Central memory CD8-positive, alpha-beta T cell (primary cell): Measurements from ENCODE around the gene NOL8.

Experiments used
- ATAC-seq: fragments of 150-1000 bp; cut with Tn5 transposase; replicated peaks from 2 replicates; pipeline ENCODE4 v1.10.0; 2022; ENCODE audit warnings: mild to moderate bottlenecking, moderate FRiP score, moderate number of reproducible peaks; ENCODE audit not compliant: poor library complexity, severe bottlenecking; ENCODE audit errors: extremely low read depth
- DNase-seq, 2 donors: peaks; one replicate each; pipeline ENCODE4 v3.0.0; 2021; ENCODE audit warnings: low spot score in 2 of 2
- H3K27ac Mint-ChIP-seq: one replicate; pipeline ENCODE4 v1.8.0; 2022; ENCODE audit warnings: low read depth, mild to moderate bottlenecking, moderate library complexity, mixed read lengths
- H3K27me3 Mint-ChIP-seq: one replicate; pipeline ENCODE4 v1.8.0; 2022; ENCODE audit warnings: mixed read lengths
- H3K36me3 Mint-ChIP-seq: one replicate; pipeline ENCODE4 v1.8.0; 2022; ENCODE audit warnings: mild to moderate bottlenecking, moderate library complexity, mixed read lengths; ENCODE audit not compliant: insufficient read depth
- H3K4me1 Mint-ChIP-seq: one replicate; pipeline ENCODE4 v1.8.0; 2022; ENCODE audit warnings: mixed read lengths
- H3K4me3 Mint-ChIP-seq: one replicate; pipeline ENCODE4 v1.8.0; 2022; ENCODE audit warnings: mild to moderate bottlenecking, moderate library complexity, mixed read lengths
- H3K9me3 Mint-ChIP-seq: one replicate; pipeline ENCODE4 v1.8.0; 2022; ENCODE audit warnings: mixed read lengths

Gene NOL8

GRCh38 chr9:92278110-92278509, 47.0 kb downstream of the NOL8 start:
- Mint-ChIP-seq H3K36me3 (peaks cover 67% of the 10 kb centered on the region), H3K27me3 (no peaks in the 10 kb centered on the region), H3K4me1 (peaks cover 34% of the 10 kb centered on the region), H3K27ac (no peak overlapping the region), H3K9me3 (no peaks in the 10 kb centered on the region), H3K4me3 (no peak overlapping the region)
- ATAC-seq (no peak), DNase-seq (no peak)

GRCh38 chr9:92276331-92277032, 48.7 kb downstream of the NOL8 start:
- no peaks in the 10 kb centered on the region for H3K9me3 Mint-ChIP-seq
- H3K4me1 Mint-ChIP-seq, result peaks cover 34% of the 10 kb centered on the region
- DNase-seq (no peak), ATAC-seq (peak; percentile 83)
- H3K4me3 Mint-ChIP-seq, result peak overlapping the region; percentile 63
- H3K36me3 Mint-ChIP-seq, result peaks cover 68% of the 10 kb centered on the region
- H3K27me3 Mint-ChIP-seq, result no peaks in the 10 kb centered on the region
- peak overlapping the region; percentile 79 for H3K27ac Mint-ChIP-seq

- DNase-seq, result no peak
- H3K27ac Mint-ChIP-seq, result peak overlapping the region; percentile 79
Measured at GRCh38 chr9:92275541-92275940, 49.6 kb downstream of the NOL8 start.

GRCh38 chr9:92270511-92270910, 54.6 kb downstream of the NOL8 start:
- peaks cover 79% of the 10 kb centered on the region for H3K36me3 Mint-ChIP-seq
- DNase-seq, result no peak

More at GRCh38 chr9:92275541-92275940, 49.6 kb downstream of the NOL8 start:
- Mint-ChIP-seq H3K9me3 (no peaks in the 10 kb centered on the region), H3K36me3 (peaks cover 67% of the 10 kb centered on the region), H3K4me1 (peaks cover 34% of the 10 kb centered on the region), H3K27me3 (no peaks in the 10 kb centered on the region), H3K4me3 (peak overlapping the region; percentile 63)
- ATAC-seq, result no peak

GRCh38 chr9:92266486-92266885, 58.7 kb downstream of the NOL8 start:
- peaks cover 83% of the 10 kb centered on the region for H3K36me3 Mint-ChIP-seq

More at GRCh38 chr9:92270511-92270910, 54.6 kb downstream of the NOL8 start:
- H3K9me3 Mint-ChIP-seq, result no peaks in the 10 kb centered on the region
- H3K4me1 Mint-ChIP-seq, result peaks cover 7% of the 10 kb centered on the region
- H3K27ac Mint-ChIP-seq, result peak overlapping the region; percentile 8
- ATAC-seq, result no peak
- H3K27me3 Mint-ChIP-seq, result no peaks in the 10 kb centered on the region
- H3K4me3 Mint-ChIP-seq, result no peak overlapping the region

GRCh38 chr9:92265154-92265553, 60.0 kb downstream of the NOL8 start:
- H3K4me3 Mint-ChIP-seq, result no peak overlapping the region
- ATAC-seq (no peak), DNase-seq (no peak)
- no peaks in the 10 kb centered on the region for H3K9me3 Mint-ChIP-seq
- no peaks in the 10 kb centered on the region for H3K27me3 Mint-ChIP-seq
- no peaks in the 10 kb centered on the region for H3K4me1 Mint-ChIP-seq
- H3K27ac Mint-ChIP-seq, result no peak overlapping the region
- H3K36me3 Mint-ChIP-seq, result peaks cover 85% of the 10 kb centered on the region

More at GRCh38 chr9:92266486-92266885, 58.7 kb downstream of the NOL8 start:
- Mint-ChIP-seq H3K9me3 (no peaks in the 10 kb centered on the region), H3K4me3 (no peak overlapping the region), H3K27ac (no peak overlapping the region), H3K4me1 (no peaks in the 10 kb centered on the region), H3K27me3 (no peaks in the 10 kb centered on the region)
- ATAC-seq, result no peak
- DNase-seq, result no peak

GRCh38 chr9:92263131-92263530, 62.0 kb downstream of the NOL8 start:
- no peaks in the 10 kb centered on the region for H3K27me3 Mint-ChIP-seq
- no peaks in the 10 kb centered on the region for H3K4me1 Mint-ChIP-seq
- H3K27ac Mint-ChIP-seq, result no peak overlapping the region
- ATAC-seq (no peak), DNase-seq (no peak)
- peaks cover 84% of the 10 kb centered on the region for H3K36me3 Mint-ChIP-seq
- H3K4me3 Mint-ChIP-seq, result no peak overlapping the region
- no peaks in the 10 kb centered on the region for H3K9me3 Mint-ChIP-seq

GRCh38 chr9:92257327-92257726, 67.8 kb downstream of the NOL8 start:
- H3K27ac Mint-ChIP-seq, result no peak overlapping the region
- no peaks in the 10 kb centered on the region for H3K9me3 Mint-ChIP-seq
- peaks cover 70% of the 10 kb centered on the region for H3K36me3 Mint-ChIP-seq
- H3K4me1 Mint-ChIP-seq, result no peaks in the 10 kb centered on the region
- DNase-seq (no peak), ATAC-seq (no peak)
- H3K27me3 Mint-ChIP-seq, result no peaks in the 10 kb centered on the region
- H3K4me3 Mint-ChIP-seq, result no peak overlapping the region

GRCh38 chr9:92254381-92255337, 70.5 kb downstream of the NOL8 start:
- Mint-ChIP-seq H3K27ac (no peak overlapping the region), H3K9me3 (no peaks in the 10 kb centered on the region), H3K4me1 (no peaks in the 10 kb centered on the region), H3K27me3 (no peaks in the 10 kb centered on the region), H3K4me3 (no peak overlapping the region), H3K36me3 (peaks cover 60% of the 10 kb centered on the region)
- ATAC-seq (no peak), DNase-seq (no peak)

- ATAC-seq (no peak), DNase-seq (no peak)
- peaks cover 56% of the 10 kb centered on the region for H3K36me3 Mint-ChIP-seq
- H3K9me3 Mint-ChIP-seq, result no peaks in the 10 kb centered on the region
- H3K4me1 Mint-ChIP-seq, result no peaks in the 10 kb centered on the region
- no peak overlapping the region for H3K27ac Mint-ChIP-seq
- no peaks in the 10 kb centered on the region for H3K27me3 Mint-ChIP-seq
- no peak overlapping the region for H3K4me3 Mint-ChIP-seq
Measured at GRCh38 chr9:92253656-92254055, 71.5 kb downstream of the NOL8 start.

- ATAC-seq, result no peak
- Mint-ChIP-seq H3K27me3 (no peaks in the 10 kb centered on the region), H3K4me3 (no peak overlapping the region), H3K27ac (no peak overlapping the region), H3K36me3 (peaks cover 63% of the 10 kb centered on the region), H3K4me1 (no peaks in the 10 kb centered on the region), H3K9me3 (no peaks in the 10 kb centered on the region)
- no peak for DNase-seq
Measured at GRCh38 chr9:92247981-92248380, 77.2 kb downstream of the NOL8 start.
